K562 (cell line): ENCODE results near the gene RDH8. TPM values are rescaled to one million over a fixed set of nuclear protein-coding genes. Genes with fewer than 3 reads are reported as not detected.
A peak's percentile ranks its signal among the peaks of the same experiment; 100 is the strongest.

Experiments used
- ATAC-seq: fragments of 200-7000 bp; cut with Tn5 transposase; 3 replicates; pipeline ENCODE4 v1.9.1; 2020; ENCODE audit warnings: moderate library complexity
- BruUV-seq: library from RNA; stranded (reverse); fragments of 400-500 nt; replicated peaks from 2 replicates; lab custom pipeline; 2021; lab: Mats Ljungman, UMichigan
- CTCF ChIA-PET: fragments of 300-600 bp; formaldehyde crosslinking; extraction: SDS; loops from one replicate; lab custom pipeline; 2021; ENCODE audit warnings: low intra/inter-chr PET ratio; lab: Yijun Ruan, JAX
- POLR2A ChIA-PET: fragments of 300-600, 350-650 bp; sonication (Branson Sonifier 250); formaldehyde crosslinking; extraction: SDS; loops from one replicate; lab custom pipeline; 2021; ENCODE audit warnings: antibody characterized with exemption, inconsistent platforms; lab: Yijun Ruan, JAX
- DNase-seq, 4 experiments: peaks; one replicate each; pipeline versions ENCODE4 v3.0.0 to v3.0.0-alpha.2; 2011 to 2018; ENCODE audit warnings: low spot score in 3 of 4, mixed read lengths in 3 of 4; ENCODE audit errors: extremely low read depth in 1 of 4
- FAIRE-seq: peaks from 2 replicates; lab custom pipeline; 2011; peaks lifted over from hg19 to GRCh38; lab: Jason Lieb, UNC
- H2AFZ ChIP-seq: 2 replicates; pipeline ENCODE4 v1.6.0; 2011; ENCODE audit warnings: low read depth, low read length, control low read depth, inconsistent platforms
- H3K27ac ChIP-seq: fragments of 200-600 bp; 3 replicates; pipeline ENCODE4 v1.8.0; 2011; ENCODE audit warnings: low read depth, mild to moderate bottlenecking, control low read depth, inconsistent platforms, low read length, moderate library complexity, mixed read lengths; ENCODE audit errors: extremely low read depth
- H3K27me3 ChIP-seq, 2 experiments: fragments of 300-600 bp in 1 of 2; 2 replicates in 1 of 2; 3 replicates in 1 of 2; pipeline versions ENCODE4 v1.6.0 to v1.8.0; 2011; ENCODE audit warnings: inconsistent platforms in 2 of 2, low read length in 2 of 2, mild to moderate bottlenecking in 1 of 2, mixed read lengths in 1 of 2, moderate library complexity in 1 of 2; ENCODE audit not compliant: control insufficient read depth in 2 of 2, insufficient read depth in 2 of 2
- H3K36me3 ChIP-seq: fragments of 300-600 bp; 3 replicates; pipeline ENCODE4 v1.8.0; 2011; ENCODE audit warnings: mild to moderate bottlenecking, low read length, inconsistent platforms; ENCODE audit not compliant: control insufficient read depth, insufficient read depth
- H3K4me1 ChIP-seq, 2 experiments: fragments of 200-600 bp in 1 of 2; replicated peaks in 1 of 2; 2 replicates in 1 of 2; 3 replicates in 1 of 2; pipeline versions ENCODE4 v1.5.1 to v1.8.0; 2011; ENCODE audit warnings: inconsistent platforms in 2 of 2, low read length in 2 of 2, mild to moderate bottlenecking in 1 of 2, mixed read lengths in 1 of 2, moderate library complexity in 1 of 2; ENCODE audit not compliant: control insufficient read depth in 2 of 2, insufficient read depth in 2 of 2
- H3K4me2 ChIP-seq: 2 replicates; pipeline ENCODE4 v1.6.1; 2011; ENCODE audit warnings: low read length, control low read depth, inconsistent platforms, mixed read lengths; ENCODE audit not compliant: insufficient read depth
- H3K4me3 ChIP-seq: fragments of 200-600 bp; sonication (generic), shearing (Covaris generic); 2 replicates; pipeline ENCODE4 v1.5.1; 2016; ENCODE audit warnings: control low read depth, inconsistent platforms
- H3K79me2 ChIP-seq: fragments of 200-600 bp; 3 replicates; pipeline ENCODE4 v1.8.0; 2011; ENCODE audit warnings: low read length, inconsistent platforms; ENCODE audit not compliant: control insufficient read depth, insufficient read depth
- H3K9ac ChIP-seq, 2 experiments: 2 replicates each; pipeline versions ENCODE4 v1.6.0 to v1.6.1; 2011; ENCODE audit warnings: low read depth in 2 of 2, low read length in 2 of 2, control low read depth in 1 of 2, inconsistent platforms in 1 of 2, mild to moderate bottlenecking in 1 of 2, mixed read lengths in 1 of 2; ENCODE audit not compliant: insufficient read depth in 1 of 2
- H3K9me1 ChIP-seq: one replicate; pipeline ENCODE4 v1.6.0; 2011; ENCODE audit warnings: inconsistent platforms, mild to moderate bottlenecking, low read length, moderate library complexity; ENCODE audit not compliant: control insufficient read depth, insufficient read depth
- H3K9me3 ChIP-seq: replicated peaks from 2 replicates; pipeline ENCODE4 v1.5.1; 2011; ENCODE audit warnings: low read depth, low read length, inconsistent platforms; ENCODE audit not compliant: control insufficient read depth, insufficient read depth
- H4K20me1 ChIP-seq: replicated peaks from 2 replicates; pipeline ENCODE4 v1.6.1; 2011; ENCODE audit warnings: low read length, inconsistent platforms, mixed read lengths; ENCODE audit not compliant: control insufficient read depth, insufficient read depth
- ARHGAP35 ChIP-seq: fragments of 450-650 bp; IDR thresholded peaks from 2 replicates; pipeline ENCODE4 v1.6.1; 2018; ENCODE audit not compliant: partially characterized antibody
- CREB3 ChIP-seq: fragments of 450-650 bp; conservative IDR thresholded peaks from 2 replicates; pipeline ENCODE4 v1.6.1; 2016; ENCODE audit warnings: missing genetic modification characterization, low read depth, mild to moderate bottlenecking, missing compliant biosample characterization, moderate library complexity
- DPF2 ChIP-seq: fragments of 450-650 bp; IDR thresholded peaks from 2 replicates; pipeline ENCODE4 v1.6.1; 2016
- FOS ChIP-seq: IDR thresholded peaks from 3 replicates; pipeline ENCODE4 v1.6.1; 2011; ENCODE audit not compliant: insufficient read length; ENCODE audit errors: extremely low read depth
- NCOR1 ChIP-seq: fragments of 450-650 bp; IDR thresholded peaks from 2 replicates; pipeline ENCODE4 v1.6.1; 2016; ENCODE audit warnings: mild to moderate bottlenecking, moderate library complexity
- PML ChIP-seq: IDR thresholded peaks from 2 replicates; pipeline ENCODE4 v1.6.1; 2012; ENCODE audit warnings: low read length, inconsistent platforms
- SIX5 ChIP-seq, 2 experiments: IDR thresholded peaks; 2 replicates each; pipeline ENCODE4 v1.6.1; 2011; ENCODE audit warnings: low read length in 2 of 2, borderline replicate concordance in 1 of 2, low read depth in 1 of 2, mild to moderate bottlenecking in 1 of 2, moderate library complexity in 1 of 2; ENCODE audit not compliant: insufficient read depth in 1 of 2
- SREBF2 ChIP-seq: sonication (generic); formaldehyde crosslinking; IDR thresholded peaks from 2 replicates; pipeline ENCODE4 v1.4.0; 2020; ENCODE audit warnings: mild to moderate bottlenecking, missing genetic modification reagents
- WGBS: fragments of 100-300 bp; shearing (Covaris generic); methylation state at CpG from one replicate; pipeline ENCODE4 v1.1.6; 2016; ENCODE audit warnings: low coverage, mixed read lengths; ENCODE audit not compliant: insufficient coverage; ENCODE audit errors: missing lambda C conversion rate; 5-methylcytosine and 5-hydroxymethylcytosine counted together
- in situ Hi-C: fragments of 300-500 bp; cut with MboI; formaldehyde crosslinking; loops from 4 replicates; pipeline ENCODE4 v1.15.0; 2018; ENCODE audit warnings: inconsistent platforms, mixed read lengths
- intact Hi-C: fragments of 100-400 bp; cut with micrococcal nuclease; formaldehyde crosslinking; loops from 2 replicates; pipeline ENCODE4 v1.14.2; 2022
- polyA plus RNA-seq, 8 experiments: library from polyadenylated mRNA; depleted of rRNA in 4 of 8; stranded (reverse) in 5 of 8; unstranded in 3 of 8; fragments of >200 nt; fragmentation: Nextera tagmentation in 2 of 8; fragmentation: Illumina TruSeq in 1 of 8; extraction: Ambion mirVana in 2 of 8; extraction: Trizol in 1 of 8; gene quantifications; 2 replicates each; pipeline versions ENCODE4 v1.2.1 to v1.2.3, GENCODE V29; 2011 to 2014; ENCODE audit warnings: inconsistent platforms in 1 of 8, missing spikeins in 1 of 8
- total RNA-seq, 7 experiments: library from RNA; depleted of rRNA in 6 of 7; stranded (reverse); fragments of >200 nt in 6 of 7; fragmentation: Illumina TruSeq in 2 of 7; extraction: Trizol in 2 of 7; gene quantifications; 2 replicates each; pipeline versions ENCODE4 v1.2.1 to v1.2.3, GENCODE V29; 2011 to 2021; ENCODE audit warnings: low replicate concordance in 1 of 7
- TF ChIP-seq, protein P1 (sequence below): sonication (generic); formaldehyde crosslinking; IDR thresholded peaks from 2 replicates; pipeline ENCODE4 v1.8.1; 2022; ENCODE audit warnings: missing genetic modification reagents
- TF ChIP-seq, protein P2 (sequence below), 2 experiments: fragments of 450-650 bp; formaldehyde crosslinking in 1 of 2; IDR thresholded peaks; 2 replicates each; pipeline versions ENCODE4 v1.4.0 to v1.6.1; 2014 to 2020; ENCODE audit warnings: mild to moderate bottlenecking in 2 of 2, borderline replicate concordance in 1 of 2, low read depth in 1 of 2

RDH8 gene
- total and polyA plus RNA-seq, 9 of the 15 experiments (the other 6 are each of a cell fraction or from before 2014, with no cell fraction given), result not detected

DNA sequence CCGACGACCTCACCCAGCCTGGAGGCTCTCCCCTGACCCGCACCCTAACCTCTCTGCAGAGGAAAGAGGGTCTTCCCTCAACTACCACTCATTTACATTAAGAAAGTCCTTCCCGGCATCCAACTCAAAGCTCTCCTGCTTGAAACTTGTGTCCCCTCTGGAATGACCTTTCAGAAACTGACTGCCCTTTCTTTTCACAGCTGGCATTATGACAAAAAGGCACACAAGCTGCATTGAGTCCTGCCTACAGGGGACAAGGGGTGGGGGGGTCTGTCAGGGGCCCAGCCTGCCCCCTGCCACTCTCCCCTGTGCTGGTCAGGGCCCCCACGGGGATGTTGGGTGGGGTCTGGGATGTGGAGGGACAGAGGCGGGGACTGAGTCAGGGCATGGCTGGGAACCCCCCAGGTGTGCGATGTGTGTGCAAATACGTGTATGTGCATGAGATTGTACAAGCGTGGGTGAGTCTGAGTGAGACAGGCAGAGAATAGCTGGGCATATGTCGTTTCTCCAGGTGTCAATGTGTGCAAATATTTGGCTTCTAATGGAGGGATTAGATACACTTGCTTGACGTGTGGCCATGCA, 5.0 kb upstream of the RDH8 start (continued):
- no peak for TF ChIP-seq SREBF2 (CRISPR knock-in tag)
- TF ChIP-seq, protein P1, sequence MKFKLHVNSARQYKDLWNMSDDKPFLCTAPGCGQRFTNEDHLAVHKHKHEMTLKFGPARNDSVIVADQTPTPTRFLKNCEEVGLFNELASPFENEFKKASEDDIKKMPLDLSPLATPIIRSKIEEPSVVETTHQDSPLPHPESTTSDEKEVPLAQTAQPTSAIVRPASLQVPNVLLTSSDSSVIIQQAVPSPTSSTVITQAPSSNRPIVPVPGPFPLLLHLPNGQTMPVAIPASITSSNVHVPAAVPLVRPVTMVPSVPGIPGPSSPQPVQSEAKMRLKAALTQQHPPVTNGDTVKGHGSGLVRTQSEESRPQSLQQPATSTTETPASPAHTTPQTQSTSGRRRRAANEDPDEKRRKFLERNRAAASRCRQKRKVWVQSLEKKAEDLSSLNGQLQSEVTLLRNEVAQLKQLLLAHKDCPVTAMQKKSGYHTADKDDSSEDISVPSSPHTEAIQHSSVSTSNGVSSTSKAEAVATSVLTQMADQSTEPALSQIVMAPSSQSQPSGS, result no peak
- no peak for TF ChIP-seq FOS
- no peak for TF ChIP-seq PML
- no peak for TF ChIP-seq NCOR1
- TF ChIP-seq CREB3 (tag), result no peak

DNA sequence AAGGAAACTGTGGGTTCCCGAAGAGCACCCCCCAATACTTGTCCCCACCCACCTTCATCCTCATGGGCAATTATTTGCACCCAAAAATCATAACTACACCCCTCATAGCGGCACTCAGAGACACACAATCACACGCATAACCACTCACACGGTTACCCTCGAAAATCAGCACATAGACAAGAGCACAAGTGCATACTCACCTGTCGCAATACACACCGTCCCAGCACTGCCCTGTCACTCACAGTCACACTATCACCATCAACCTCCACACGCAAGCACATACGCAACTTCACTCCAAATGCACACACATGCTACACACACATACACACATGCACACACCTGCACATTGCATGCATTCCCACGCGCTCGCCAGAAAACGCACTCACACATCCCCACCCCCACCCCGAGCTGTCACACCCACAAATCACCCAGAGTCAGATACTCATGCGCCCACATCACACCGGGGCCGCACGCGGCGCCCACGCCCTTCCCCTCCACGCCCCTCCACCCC, 3.5 kb upstream of the RDH8 start:
- H3K9ac ChIP-seq, result no peak overlapping the region
- no peak overlapping the region for H3K4me3 ChIP-seq
- DNase-seq (no peak), ATAC-seq (no peak), FAIRE-seq (no peak)
- in situ Hi-C loops, result no loop called here
- no peak overlapping the region for H2AFZ ChIP-seq
- H3K9me3 ChIP-seq, result no peaks in the 10 kb centered on the region
- peaks cover 3% of the 10 kb centered on the region for H3K9me1 ChIP-seq
- intact Hi-C loops, result no loop called here
- no peaks in the 10 kb centered on the region for H3K79me2 ChIP-seq
- H4K20me1 ChIP-seq, result peaks cover 9% of the 10 kb centered on the region
- CTCF ChIA-PET, result no interaction called here
- H3K27me3 ChIP-seq, result peaks cover 8 to 48% of the 10 kb centered on the region in 2 experiments
- no peak overlapping the region for H3K4me2 ChIP-seq
- POLR2A ChIA-PET, result interaction anchor here (0.5 to 0.6 kb wide), 2 partner anchors 226 to 826 kb away, joined by 3 read pairs; no protein-coding TSS in a partner anchor
- no peak overlapping the region for H3K27ac ChIP-seq
- 3% methylated on average over 16 of the region's 22 CpGs for WGBS
- H3K36me3 ChIP-seq, result no peaks in the 10 kb centered on the region
- no TSS peak for BruUV-seq
- H3K4me1 ChIP-seq, result peaks cover 0 to 12% of the 10 kb centered on the region in 2 experiments; a peak in 2 of 5 replicates
- TF ChIP-seq SIX5 (IDR thresholded peaks at IDR 0.05; ENCODE audit: borderline replicate concordance in 1 of 2, insufficient read depth in 1 of 2, low read depth in 1 of 2, low read length in 2 of 2), result no peak
- no peak for TF ChIP-seq DPF2
- TF ChIP-seq, protein P2, sequence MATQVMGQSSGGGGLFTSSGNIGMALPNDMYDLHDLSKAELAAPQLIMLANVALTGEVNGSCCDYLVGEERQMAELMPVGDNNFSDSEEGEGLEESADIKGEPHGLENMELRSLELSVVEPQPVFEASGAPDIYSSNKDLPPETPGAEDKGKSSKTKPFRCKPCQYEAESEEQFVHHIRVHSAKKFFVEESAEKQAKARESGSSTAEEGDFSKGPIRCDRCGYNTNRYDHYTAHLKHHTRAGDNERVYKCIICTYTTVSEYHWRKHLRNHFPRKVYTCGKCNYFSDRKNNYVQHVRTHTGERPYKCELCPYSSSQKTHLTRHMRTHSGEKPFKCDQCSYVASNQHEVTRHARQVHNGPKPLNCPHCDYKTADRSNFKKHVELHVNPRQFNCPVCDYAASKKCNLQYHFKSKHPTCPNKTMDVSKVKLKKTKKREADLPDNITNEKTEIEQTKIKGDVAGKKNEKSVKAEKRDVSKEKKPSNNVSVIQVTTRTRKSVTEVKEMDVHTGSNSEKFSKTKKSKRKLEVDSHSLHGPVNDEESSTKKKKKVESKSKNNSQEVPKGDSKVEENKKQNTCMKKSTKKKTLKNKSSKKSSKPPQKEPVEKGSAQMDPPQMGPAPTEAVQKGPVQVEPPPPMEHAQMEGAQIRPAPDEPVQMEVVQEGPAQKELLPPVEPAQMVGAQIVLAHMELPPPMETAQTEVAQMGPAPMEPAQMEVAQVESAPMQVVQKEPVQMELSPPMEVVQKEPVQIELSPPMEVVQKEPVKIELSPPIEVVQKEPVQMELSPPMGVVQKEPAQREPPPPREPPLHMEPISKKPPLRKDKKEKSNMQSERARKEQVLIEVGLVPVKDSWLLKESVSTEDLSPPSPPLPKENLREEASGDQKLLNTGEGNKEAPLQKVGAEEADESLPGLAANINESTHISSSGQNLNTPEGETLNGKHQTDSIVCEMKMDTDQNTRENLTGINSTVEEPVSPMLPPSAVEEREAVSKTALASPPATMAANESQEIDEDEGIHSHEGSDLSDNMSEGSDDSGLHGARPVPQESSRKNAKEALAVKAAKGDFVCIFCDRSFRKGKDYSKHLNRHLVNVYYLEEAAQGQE (IDR thresholded peaks at IDR 0.05; ENCODE audit: borderline replicate concordance), result peak; percentile 39
- TF ChIP-seq, protein P2 (CRISPR knock-in tag; IDR thresholded peaks at IDR 0.05; ENCODE audit: low read depth), result no peak
- peak; percentile 19 for TF ChIP-seq ARHGAP35
